Stomach (tissue), 9 donors: ENCODE measurements around the gene GJB4. TPM values are rescaled to one million over a fixed set of nuclear protein-coding genes. Genes with fewer than 3 reads are reported as not detected.

Source experiments
- DNase-seq, 2 donors: peaks; one replicate each; pipeline versions ENCODE4 v3.0.0 to v3.0.0-alpha.2; 2013 to 2019
- H3K27ac ChIP-seq, 5 donors: fragments of 200-600 bp in 4 of 5; sonication (generic) in 4 of 5; one replicate each; pipeline ENCODE4 v1.5.1; 2013 to 2019; ENCODE audit warnings: mild to moderate bottlenecking in 1 of 5, moderate library complexity in 1 of 5
- H3K27me3 ChIP-seq, 3 donors: fragments of 200-600 bp; sonication (generic); one replicate each; pipeline ENCODE4 v1.5.1; 2017 to 2019; ENCODE audit warnings: mixed run types in 1 of 3
- H3K36me3 ChIP-seq, 4 donors: fragments of 200-600 bp; sonication (generic); 1 replicate in 3 of 4; 2 replicates in 1 of 4; pipeline ENCODE4 v1.5.1; 2016 to 2019
- H3K4me1 ChIP-seq, 4 donors: fragments of 200-600 bp; sonication (generic); one replicate each; pipeline ENCODE4 v1.5.1; 2016 to 2019
- H3K4me3 ChIP-seq, 4 donors: fragments of 200-600 bp; sonication (generic) in 3 of 4; one replicate each; pipeline ENCODE4 v1.5.1; 2016 to 2019; ENCODE audit warnings: mild to moderate bottlenecking in 1 of 4
- H3K9me3 ChIP-seq, 4 donors: fragments of 200-600 bp; sonication (generic); one replicate each; pipeline ENCODE4 v1.5.1; 2016 to 2019
- CTCF ChIP-seq, 7 experiments: fragments of 450-650 bp in 4 of 7; fragments of 200-600 bp in 3 of 7; sonication (generic) in 3 of 7; IDR thresholded peaks; one replicate each; pipeline ENCODE4 v1.5.1; 2016 to 2019; ENCODE audit warnings: antibody characterized with exemption in 7 of 7, control low read depth in 2 of 7, mild to moderate bottlenecking in 1 of 7
- EP300 ChIP-seq: sonication (generic); formaldehyde crosslinking; IDR thresholded peaks from one replicate; pipeline ENCODE4 v1.6.1; 2017; ENCODE audit warnings: antibody characterized with exemption
- POLR2A ChIP-seq, 4 donors: fragments of 450-650 bp; IDR thresholded peaks; one replicate each; pipeline ENCODE4 v1.6.1; 2016; ENCODE audit warnings: antibody characterized with exemption in 4 of 4, control low read depth in 2 of 4, mild to moderate bottlenecking in 1 of 4, moderate library complexity in 1 of 4
- POLR2AphosphoS5 ChIP-seq, 3 donors: sonication (generic); formaldehyde crosslinking; IDR thresholded peaks; one replicate each; pipeline ENCODE4 v1.6.1; 2016; ENCODE audit warnings: antibody characterized with exemption in 3 of 3
- WGBS, 5 donors: extraction: QIAGEN DNeasy Blood & Tissue Kit in 3 of 5; methylation state at CpG; one replicate each; pipeline versions ENCODE4 v1.1.5 to v1.1.7; 2013 to 2018; 5-methylcytosine and 5-hydroxymethylcytosine counted together
- intact Hi-C: fragments of 100-400 bp; cut with DNase I; formaldehyde crosslinking; loops from one replicate; pipeline ENCODE4 v1.15.1; 2023; ENCODE audit warnings: low total_unique reads
- polyA plus RNA-seq, 3 donors: library from polyadenylated mRNA; stranded (reverse); fragments of 200-250 nt; gene quantifications; one replicate each; pipeline ENCODE4 v1.2.3, GENCODE V29; 2013
- total RNA-seq, 5 donors: library from RNA; depleted of rRNA; stranded (reverse); fragments of >200 nt; gene quantifications; one replicate each; pipeline versions ENCODE4 v1.1.0 to v1.2.3, GENCODE V29; 2014 to 2016
- donor health status: healthy with polysubstance abuse.
- donor health status: Bipolar disorder and iron deficiency.
- donor health status: healthy.

Gene GJB4
- total and polyA plus RNA-seq, 8 donors = 0.06 to 1.2 (median 0.18) TPM; not detected in 5

- H3K36me3 ChIP-seq = no peaks in the 10 kb centered on the region
- intact Hi-C loops = loop anchor here (5.0 kb wide), 1 partner anchor 1107 kb away; no protein-coding TSS in a partner anchor
- DNase-seq = no peak
- H3K9me3 ChIP-seq = no peaks in the 10 kb centered on the region
- H3K27ac ChIP-seq = no peak overlapping the region
- TF ChIP-seq POLR2AphosphoS5 (IDR thresholded peaks at IDR 0.05) = no peak
- no peak for TF ChIP-seq EP300
- no peak for TF ChIP-seq CTCF (IDR thresholded peaks at IDR 0.05)
- no peak for TF ChIP-seq POLR2A (IDR thresholded peaks at IDR 0.05)
- no peak overlapping the region for H3K4me3 ChIP-seq
- 32 to 60% (median 37%) methylated on average over 1 to 3 of the region's 3 CpGs for WGBS, 5 donors
- peaks cover 4 to 10% (median 6%) of the 10 kb centered on the region in 4 donors for H3K4me1 ChIP-seq
- H3K27me3 ChIP-seq = peaks cover 0 to 60% (median 4%) of the 10 kb centered on the region in 3 donors
Observed at GRCh38 chr1:34739613-34740012, 19.9 kb upstream of the GJB4 start.

GRCh38 chr1:34740161-34740868, 19.2 kb upstream of the GJB4 start:
- TF ChIP-seq POLR2A (IDR thresholded peaks at IDR 0.05) (no peak), EP300 (no peak), CTCF (IDR thresholded peaks at IDR 0.05) (no peak), POLR2AphosphoS5 (IDR thresholded peaks at IDR 0.05) (no peak)
- Histone ChIP-seq H3K27ac (no peak overlapping the region), H3K4me1 (peaks cover 4 to 10% (median 6%) of the 10 kb centered on the region in 4 donors), H3K36me3 (no peaks in the 10 kb centered on the region), H3K9me3 (no peaks in the 10 kb centered on the region), H3K27me3 (peaks cover 0 to 55% (median 4%) of the 10 kb centered on the region in 3 donors), H3K4me3 (no peak overlapping the region)
- DNase-seq = peak in 1 of 2 donors; percentile 60
- WGBS, 5 donors = 41 to 49% (median 46%) methylated on average over 18 of the region's 18 CpGs
- intact Hi-C loops = loop anchor here (5.0 kb wide), 1 partner anchor 1108 kb away; no protein-coding TSS in a partner anchor

GRCh38 chr1:34742667-34743270, 16.8 kb upstream of the GJB4 start:
- Histone ChIP-seq H3K4me1 (peaks cover 4 to 10% (median 6%) of the 10 kb centered on the region in 4 donors), H3K27ac (no peak overlapping the region), H3K4me3 (no peak overlapping the region), H3K9me3 (no peaks in the 10 kb centered on the region), H3K36me3 (no peaks in the 10 kb centered on the region), H3K27me3 (peaks cover 0 to 57% (median 8%) of the 10 kb centered on the region in 3 donors)
- TF ChIP-seq CTCF (IDR thresholded peaks at IDR 0.05) (peak in 5 of 7 experiments; percentile 46 to 92 (median 84)), POLR2AphosphoS5 (IDR thresholded peaks at IDR 0.05) (no peak)
- WGBS, 5 donors = 11 to 19% (median 12%) methylated on average over 9 to 16 of the region's 16 CpGs
- intact Hi-C loops = loop anchor here (5.0 kb wide), 1 partner anchor 1110 kb away; no protein-coding TSS in a partner anchor
- peak; percentile 86 to 94 for DNase-seq

GRCh38 chr1:34743775-34744174, 15.8 kb upstream of the GJB4 start:
- H3K4me1 ChIP-seq = peaks cover 4 to 10% (median 6%) of the 10 kb centered on the region in 4 donors
- no peaks in the 10 kb centered on the region for H3K9me3 ChIP-seq
- H3K36me3 ChIP-seq = no peaks in the 10 kb centered on the region
- TF ChIP-seq CTCF (IDR thresholded peaks at IDR 0.05) = no peak
- H3K27me3 ChIP-seq = peaks cover 0 to 64% (median 9%) of the 10 kb centered on the region in 3 donors
- WGBS, 5 donors = 77 to 88% (median 81%) methylated on average over 6 of the region's 6 CpGs
- H3K27ac ChIP-seq = no peak overlapping the region
- no peak overlapping the region for H3K4me3 ChIP-seq
- DNase-seq = no peak
- intact Hi-C loops = loop anchor here (5.0 kb wide), 1 partner anchor 1111 kb away; no protein-coding TSS in a partner anchor
